MCF 10A (cell line): Measurements from ENCODE around the gene FFAR2. TPM values are rescaled to one million over a fixed set of nuclear protein-coding genes. Genes with fewer than 3 reads are reported as not detected.
"Not testable (repeated sequence)": the region's sequence is repeated elsewhere in the genome, so short reads cannot be mapped to it uniquely, and the experiment has no call there.

Experiments
- BruUV-seq: library from RNA; stranded (reverse); fragments of 400-500 nt; replicated peaks from 2 replicates; lab custom pipeline; 2021; lab: Mats Ljungman, UMichigan
- CTCF ChIA-PET: fragments of 300-600 bp; sonication (Branson Sonifier 250); formaldehyde crosslinking; extraction: SDS; loops from one replicate; lab custom pipeline; 2021; ENCODE audit warnings: antibody characterized with exemption, inconsistent platforms; lab: Yijun Ruan, JAX
- POLR2A ChIA-PET: fragments of 300-600, 350-650 bp; sonication (Branson Sonifier 250); formaldehyde crosslinking; extraction: SDS; loops from one replicate; lab custom pipeline; 2020; ENCODE audit warnings: antibody characterized with exemption, inconsistent platforms; lab: Yijun Ruan, JAX
- DNase-seq: peaks from one replicate; pipeline ENCODE4 v3.0.0-alpha.2; 2018; ENCODE audit not compliant: unreplicated experiment
- H3K27ac Mint-ChIP-seq: one replicate; pipeline ENCODE4 v1.8.0; 2022; ENCODE audit warnings: mild to moderate bottlenecking, low read depth, mixed read lengths; ENCODE audit not compliant: unreplicated experiment
- H3K27me3 Mint-ChIP-seq: one replicate; pipeline ENCODE4 v1.8.0; 2022; ENCODE audit warnings: mixed read lengths; ENCODE audit not compliant: insufficient read depth, unreplicated experiment
- H3K36me3 Mint-ChIP-seq: one replicate; pipeline ENCODE4 v1.8.0; 2022; ENCODE audit warnings: mild to moderate bottlenecking, moderate library complexity, mixed read lengths; ENCODE audit not compliant: insufficient read depth, unreplicated experiment
- H3K4me1 Mint-ChIP-seq: one replicate; pipeline ENCODE4 v1.8.0; 2022; ENCODE audit warnings: mixed read lengths; ENCODE audit not compliant: insufficient read depth, unreplicated experiment
- H3K4me3 Mint-ChIP-seq: one replicate; pipeline ENCODE4 v1.8.0; 2022; ENCODE audit warnings: mild to moderate bottlenecking, moderate library complexity, mixed read lengths; ENCODE audit not compliant: unreplicated experiment
- H3K9me3 Mint-ChIP-seq: one replicate; pipeline ENCODE4 v1.8.0; 2022; ENCODE audit warnings: mixed read lengths; ENCODE audit not compliant: unreplicated experiment
- intact Hi-C: fragments of 100-400 bp; cut with micrococcal nuclease; formaldehyde crosslinking; loops from 2 replicates; pipeline ENCODE4 v1.14.1; 2022
- total RNA-seq: library from RNA; stranded (reverse); gene quantifications from 2 replicates; pipeline ENCODE4 v1.2.3, GENCODE V29; 2022
- TF ChIP-seq, protein P1 (sequence below): fragments of 200-600 bp; IDR thresholded peaks from one replicate; pipeline ENCODE4 v1.8.0; 2022; ENCODE audit warnings: antibody characterized with exemption, mild to moderate bottlenecking; ENCODE audit not compliant: unreplicated experiment

The FFAR2 gene
- total RNA-seq, 1 experiment from 2014 or later = not detected

DNA sequence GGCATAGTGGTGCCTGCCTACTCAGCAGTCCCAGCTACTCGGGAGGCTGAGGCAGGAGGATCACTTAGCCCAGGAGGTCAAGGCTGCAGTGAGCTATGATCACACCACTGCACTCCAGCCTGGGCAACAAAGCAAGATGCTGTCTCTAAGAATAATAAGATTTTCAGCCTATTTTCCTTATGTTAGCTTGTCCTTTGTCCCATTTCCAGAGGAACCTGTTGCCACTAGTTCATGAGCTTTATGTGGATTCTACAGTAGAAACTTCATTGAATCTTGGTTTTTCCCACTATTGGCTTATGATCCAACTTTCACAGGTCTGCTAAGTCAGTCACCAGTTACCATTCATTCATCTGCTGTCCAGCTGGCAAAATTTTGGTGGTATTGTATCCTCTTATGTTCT is 18.2 kb downstream of the FFAR2 start:
- no peaks in the 10 kb centered on the region for H3K9me3 Mint-ChIP-seq
- no peaks in the 10 kb centered on the region for H3K4me1 Mint-ChIP-seq
- no peak for DNase-seq
- CTCF ChIA-PET = interaction anchor here (0.6 to 9.0 kb wide), 6 partner anchors 12 to 116 kb away, joined by 3 to 143 read pairs (median 4); partner anchors contain the start of gene FFAR3
- H3K27ac Mint-ChIP-seq = no peak overlapping the region
- TF ChIP-seq, protein P1, sequence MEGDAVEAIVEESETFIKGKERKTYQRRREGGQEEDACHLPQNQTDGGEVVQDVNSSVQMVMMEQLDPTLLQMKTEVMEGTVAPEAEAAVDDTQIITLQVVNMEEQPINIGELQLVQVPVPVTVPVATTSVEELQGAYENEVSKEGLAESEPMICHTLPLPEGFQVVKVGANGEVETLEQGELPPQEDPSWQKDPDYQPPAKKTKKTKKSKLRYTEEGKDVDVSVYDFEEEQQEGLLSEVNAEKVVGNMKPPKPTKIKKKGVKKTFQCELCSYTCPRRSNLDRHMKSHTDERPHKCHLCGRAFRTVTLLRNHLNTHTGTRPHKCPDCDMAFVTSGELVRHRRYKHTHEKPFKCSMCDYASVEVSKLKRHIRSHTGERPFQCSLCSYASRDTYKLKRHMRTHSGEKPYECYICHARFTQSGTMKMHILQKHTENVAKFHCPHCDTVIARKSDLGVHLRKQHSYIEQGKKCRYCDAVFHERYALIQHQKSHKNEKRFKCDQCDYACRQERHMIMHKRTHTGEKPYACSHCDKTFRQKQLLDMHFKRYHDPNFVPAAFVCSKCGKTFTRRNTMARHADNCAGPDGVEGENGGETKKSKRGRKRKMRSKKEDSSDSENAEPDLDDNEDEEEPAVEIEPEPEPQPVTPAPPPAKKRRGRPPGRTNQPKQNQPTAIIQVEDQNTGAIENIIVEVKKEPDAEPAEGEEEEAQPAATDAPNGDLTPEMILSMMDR = no peak
- intact Hi-C loops = loop anchor here (5.0 to 10.0 kb wide), 2 partner anchors 321 to 399 kb away; partner anchors contain the start of gene FXYD7
- BruUV-seq = no TSS peak
- no peak overlapping the region for H3K4me3 Mint-ChIP-seq
- peaks cover 40% of the 10 kb centered on the region for H3K27me3 Mint-ChIP-seq
- H3K36me3 Mint-ChIP-seq = no peaks in the 10 kb centered on the region
- POLR2A ChIA-PET = interaction anchor here (0.8 kb wide), 1 partner anchor 200 kb away, joined by 4 read pairs; no protein-coding TSS in a partner anchor

DNA sequence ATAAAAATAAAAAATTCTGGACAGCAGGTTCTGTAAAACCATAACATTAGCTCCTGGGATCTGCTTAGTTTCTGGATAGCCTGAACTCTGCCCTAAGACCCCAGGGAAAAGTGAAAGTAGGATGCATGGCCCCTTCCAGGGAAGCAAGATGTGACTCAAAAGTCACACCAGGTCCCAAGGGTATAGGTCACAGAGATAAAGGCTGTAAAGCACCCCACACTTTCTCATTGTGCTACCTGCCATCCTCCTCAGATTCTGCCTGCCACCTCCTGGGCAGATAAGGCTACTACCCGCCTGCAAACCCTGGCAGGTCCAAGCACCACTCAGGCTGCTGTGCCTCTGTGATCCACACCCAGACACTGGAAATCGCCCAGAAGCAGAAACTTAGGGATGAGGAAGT is 20.6 kb downstream of the FFAR2 start:
- intact Hi-C loops = loop anchor here (1.0 to 10.0 kb wide), 5 partner anchors 48 to 401 kb away; partner anchors contain the start of gene FXYD7
- H3K4me3 Mint-ChIP-seq = no peak overlapping the region
- no peaks in the 10 kb centered on the region for H3K9me3 Mint-ChIP-seq
- H3K27ac Mint-ChIP-seq = no peak overlapping the region
- TF ChIP-seq, protein P1 = peak; percentile 57
- H3K4me1 Mint-ChIP-seq = no peaks in the 10 kb centered on the region
- no peaks in the 10 kb centered on the region for H3K36me3 Mint-ChIP-seq
- no TSS peak for BruUV-seq
- ChIA-PET CTCF (interaction anchor here (0.6 to 9.0 kb wide), 32 partner anchors 9 to 453 kb away, joined by 3 to 143 read pairs (median 4); partner anchors contain the start of gene FFAR3), POLR2A (interaction anchor here (0.7 to 2.0 kb wide), 3 partner anchors 18 to 116 kb away, joined by 3 to 14 read pairs (median 3); no protein-coding TSS in a partner anchor)
- peak; percentile 52 for DNase-seq
- H3K27me3 Mint-ChIP-seq = peaks cover 22% of the 10 kb centered on the region

DNA sequence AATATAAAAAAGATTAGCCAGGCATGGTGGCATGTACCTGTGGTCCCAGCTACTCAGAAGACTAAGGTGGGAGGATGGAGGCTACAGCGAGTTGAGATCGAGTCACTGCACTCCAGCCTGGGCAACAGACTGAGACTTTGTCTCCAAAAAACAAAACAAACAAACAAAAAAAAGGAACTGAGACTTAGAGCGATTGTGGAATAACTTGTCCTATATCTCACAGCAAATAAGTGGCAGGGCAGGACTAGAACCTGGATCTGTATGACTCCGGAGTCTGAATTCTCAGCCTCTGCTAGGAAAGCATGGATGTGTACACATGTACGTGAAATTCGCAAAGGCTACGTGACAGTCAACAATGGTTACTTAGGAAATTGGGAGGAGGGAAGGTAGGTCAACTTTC is 22.1 kb downstream of the FFAR2 start:
- no TSS peak for BruUV-seq
- Mint-ChIP-seq H3K27me3 (peaks cover 7% of the 10 kb centered on the region), H3K9me3 (no peaks in the 10 kb centered on the region), H3K4me1 (no peaks in the 10 kb centered on the region), H3K36me3 (no peaks in the 10 kb centered on the region), H3K27ac (no peak overlapping the region), H3K4me3 (no peak overlapping the region)
- CTCF ChIA-PET = interaction anchor here (0.6 to 9.0 kb wide), 10 partner anchors 9 to 207 kb away, joined by 3 to 143 read pairs (median 6); partner anchors contain the start of gene FFAR3
- TF ChIP-seq, protein P1 = no peak
- intact Hi-C loops = no loop called here
- POLR2A ChIA-PET = no interaction called here
- no peak for DNase-seq

DNA sequence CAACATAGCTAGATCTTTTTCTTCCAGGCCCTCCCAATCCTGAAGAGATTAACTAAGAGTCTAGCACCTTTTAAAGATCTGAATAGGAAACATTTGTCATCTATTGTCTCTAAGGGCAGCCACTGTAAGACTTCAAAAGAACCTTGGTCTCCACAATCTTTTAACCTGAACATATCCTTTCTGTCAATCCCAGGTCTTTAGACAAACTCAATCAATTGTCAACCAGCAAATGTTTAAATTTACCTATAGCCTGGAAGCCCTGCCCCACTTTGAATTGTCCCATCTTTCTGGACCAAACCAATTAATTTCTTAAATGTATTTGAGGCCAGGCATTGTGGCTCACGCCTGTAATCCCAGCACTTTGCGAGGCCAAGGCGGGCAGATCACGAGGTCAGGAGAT is 23.0 kb downstream of the FFAR2 start:
- H3K4me1 Mint-ChIP-seq, H3K36me3 Mint-ChIP-seq, H3K27me3 Mint-ChIP-seq, H3K27ac Mint-ChIP-seq, DNase-seq, POLR2A ChIA-PET, H3K4me3 Mint-ChIP-seq, H3K9me3 Mint-ChIP-seq, BruUV-seq, intact Hi-C loops: not testable (repeated sequence)
- CTCF ChIA-PET = interaction anchor here (0.6 to 9.0 kb wide), 4 partner anchors 24 to 206 kb away, joined by 3 to 143 read pairs (median 12); partner anchors contain the start of gene FFAR3
